B cell (primary cell): ENCODE data around the gene KCNC3. TPM values are rescaled to one million over a fixed set of nuclear protein-coding genes. Genes with fewer than 3 reads are reported as not detected.
"Not testable (repeated sequence)": the region's sequence is repeated elsewhere in the genome, so short reads cannot be mapped to it uniquely, and the experiment has no call there.

Experiments used
- ATAC-seq: fragments of 200-7000 bp; cut with Tn5 transposase; one replicate; pipeline ENCODE4 v1.10.0; 2021; ENCODE audit warnings: low read depth, mild to moderate bottlenecking, moderate number of reproducible peaks, moderate library complexity
- CTCF ChIA-PET: fragments of 350-600 bp; sonication (Branson Sonifier 250); formaldehyde crosslinking; loops from one replicate; lab custom pipeline; 2021; ENCODE audit warnings: antibody characterized with exemption, inconsistent platforms; lab: Charles Lee
- POLR2A ChIA-PET: fragments of 350-600 bp; sonication (Branson Sonifier 250); formaldehyde crosslinking; loops from one replicate; lab custom pipeline; 2021; ENCODE audit warnings: antibody characterized with exemption; lab: Charles Lee
- DNase-seq: peaks from one replicate; pipeline ENCODE4 v3.0.0; 2013
- H2AFZ ChIP-seq: 2 replicates; pipeline ENCODE4 v1.6.1; 2012; ENCODE audit warnings: mild to moderate bottlenecking, low read depth, low read length; ENCODE audit not compliant: insufficient read depth, poor library complexity, severe bottlenecking
- H3K27ac ChIP-seq, 2 donors: 1 replicate in 1 of 2; 2 replicates in 1 of 2; pipeline ENCODE4 v1.5.1; 2012 to 2013; ENCODE audit warnings: low read length in 2 of 2, mild to moderate bottlenecking in 2 of 2, moderate library complexity in 1 of 2
- H3K27me3 ChIP-seq, 4 experiments: fragments of 200-600 bp in 1 of 4; sonication (generic) in 1 of 4; replicated peaks in 1 of 4; 1 replicate in 2 of 4; 2 replicates in 2 of 4; pipeline versions ENCODE4 v1.6.1 to v1.7.0; 2013 to 2016; ENCODE audit warnings: low read length in 3 of 4, mild to moderate bottlenecking in 2 of 4, mixed read lengths in 1 of 4, moderate library complexity in 1 of 4; ENCODE audit not compliant: insufficient read depth in 4 of 4, control insufficient read depth in 3 of 4; ENCODE audit errors: control extremely low read depth in 1 of 4
- H3K36me3 ChIP-seq, 2 experiments: replicated peaks in 1 of 2; 1 replicate in 1 of 2; 2 replicates in 1 of 2; pipeline versions ENCODE4 v1.6.1 to v1.7.1; 2013; ENCODE audit warnings: low read length in 1 of 2; ENCODE audit not compliant: insufficient read depth in 2 of 2, control insufficient read depth in 1 of 2; ENCODE audit errors: control extremely low read depth in 1 of 2, extremely low read depth in 1 of 2
- H3K4me1 ChIP-seq, 2 donors: fragments of 200-600 bp in 1 of 2; sonication (generic) in 1 of 2; 1 replicate in 1 of 2; 2 replicates in 1 of 2; pipeline versions ENCODE4 v1.5.1 to v1.6.1; 2013 to 2017; ENCODE audit warnings: low read length in 2 of 2; ENCODE audit not compliant: control insufficient read depth in 2 of 2, insufficient read depth in 2 of 2
- H3K4me2 ChIP-seq: replicated peaks from 2 replicates; pipeline ENCODE3; 2012; ENCODE audit warnings: mild to moderate bottlenecking, low read depth, low read length; ENCODE audit not compliant: poor library complexity, severe bottlenecking
- H3K4me3 ChIP-seq, 5 experiments: fragments of 200-600 bp in 1 of 5; sonication (generic) in 1 of 5; 1 replicate in 3 of 5; 2 replicates in 2 of 5; pipeline versions ENCODE4 v1.5.1 to v1.7.0; 2011 to 2016; ENCODE audit warnings: low read length in 4 of 5, mild to moderate bottlenecking in 4 of 5, low read depth in 2 of 5, control low read depth in 1 of 5, moderate library complexity in 1 of 5; ENCODE audit not compliant: insufficient read depth in 1 of 5; ENCODE audit errors: control extremely low read depth in 1 of 5, extremely low read depth in 1 of 5
- H3K79me2 ChIP-seq: fragments of 200-600 bp; sonication (generic); one replicate; pipeline ENCODE4 v1.6.0; 2016; ENCODE audit warnings: low read length; ENCODE audit not compliant: control insufficient read depth, insufficient read depth
- H3K9ac ChIP-seq: fragments of 200-600 bp; sonication (generic); 2 replicates; pipeline ENCODE4 v1.6.1; 2017; ENCODE audit warnings: mild to moderate bottlenecking, low read length, moderate library complexity
- H3K9me3 ChIP-seq, 3 donors: one replicate each; pipeline versions ENCODE4 v1.6.1 to v1.7.1; 2013; ENCODE audit warnings: low read length in 2 of 3; ENCODE audit not compliant: control insufficient read depth in 2 of 3, insufficient read depth in 1 of 3; ENCODE audit errors: control extremely low read depth in 1 of 3
- H4K20me1 ChIP-seq: 2 replicates; pipeline ENCODE4 v1.6.0; 2012; ENCODE audit warnings: mild to moderate bottlenecking, low read length; ENCODE audit not compliant: insufficient read depth, control insufficient read depth, poor library complexity, severe bottlenecking
- H3K27ac Mint-ChIP-seq: one replicate; pipeline ENCODE4 v1.8.0; 2021; ENCODE audit warnings: mixed read lengths
- H3K27me3 Mint-ChIP-seq: one replicate; pipeline ENCODE4 v1.8.0; 2021; ENCODE audit warnings: mixed read lengths
- H3K4me1 Mint-ChIP-seq: one replicate; pipeline ENCODE4 v1.8.0; 2021; ENCODE audit warnings: mixed read lengths
- H3K4me3 Mint-ChIP-seq: one replicate; pipeline ENCODE4 v1.8.0; 2021; ENCODE audit warnings: mixed read lengths
- H3K9me3 Mint-ChIP-seq: one replicate; pipeline ENCODE4 v1.8.0; 2022; ENCODE audit warnings: mixed read lengths; ENCODE audit not compliant: insufficient read depth
- CTCF ChIP-seq: fragments of 200-600 bp; IDR thresholded peaks from one replicate; pipeline ENCODE4 v1.8.0; 2022; ENCODE audit warnings: antibody characterized with exemption, mild to moderate bottlenecking
- EZH2 ChIP-seq: IDR thresholded peaks from 2 replicates; pipeline ENCODE4 v1.6.1; 2012; ENCODE audit warnings: borderline replicate concordance, low read depth, mild to moderate bottlenecking, moderate library complexity, low read length; ENCODE audit not compliant: insufficient read depth, poor library complexity, severe bottlenecking
- WGBS: methylation state at CpG from one replicate; pipeline ENCODE4 v1.1.5; 2013; ENCODE audit warnings: missing lambda C conversion rate; ENCODE audit not compliant: insufficient coverage; 5-methylcytosine and 5-hydroxymethylcytosine counted together
- intact Hi-C: fragments of 100-400 bp; cut with micrococcal nuclease; formaldehyde crosslinking; loops from one replicate; pipeline ENCODE4 v1.10.0; 2022
- polyA plus RNA-seq: library from polyadenylated mRNA; depleted of rRNA; stranded (reverse); fragments of >200 nt; gene quantifications from 2 replicates; pipeline ENCODE4 v1.2.3, GENCODE V29; 2012
- total RNA-seq, 2 donors: library from RNA; stranded (reverse); fragments of 120-200 nt in 1 of 2; gene quantifications; 1 replicate in 1 of 2; 2 replicates in 1 of 2; pipeline versions ENCODE4 v1.2.3 to v1.2.4, GENCODE V29; 2013 to 2022

Gene KCNC3
- total and polyA plus RNA-seq, 2 donors (not counting 1 experiment from before 2014, with no cell fraction given) = 12.3 to 23.0 TPM

- peak overlapping the region; percentile 98 for H3K27ac Mint-ChIP-seq
- peak overlapping the region; percentile 87 for H2AFZ ChIP-seq
- ATAC-seq (no peak), DNase-seq (no peak)
- ChIA-PET CTCF (interaction anchor here (0.7 to 6.6 kb wide), 30 partner anchors 10 to 566 kb away, joined by 3 to 76 read pairs (median 6); partner anchors contain the start of genes JOSD2, KCNC3, NAPSA and SPIB), POLR2A (interaction anchor here (1.0 to 2.8 kb wide), 11 partner anchors 9 to 104 kb away, joined by 3 to 33 read pairs (median 8); partner anchors contain the start of genes KCNC3, NR1H2 and SPIB)
- peaks cover 37% of the 10 kb centered on the region for H3K4me1 Mint-ChIP-seq
- WGBS = 0% methylated on average over 4 of the region's 13 CpGs
- H4K20me1 ChIP-seq = no peaks in the 10 kb centered on the region
- no peaks in the 10 kb centered on the region for H3K27me3 Mint-ChIP-seq
- H3K4me1 ChIP-seq = peaks cover 13 to 33% of the 10 kb centered on the region in 2 donors
- intact Hi-C loops = loop anchor here (1.0 to 5.0 kb wide), 12 partner anchors 9 to 541 kb away; partner anchors contain the start of genes JOSD2, MYBPC2, NR1H2 and POLD1
- H3K27me3 ChIP-seq = no peaks in the 10 kb centered on the region
- no peaks in the 10 kb centered on the region for H3K9me3 Mint-ChIP-seq
- H3K4me3 Mint-ChIP-seq = peak overlapping the region; percentile 94
- peaks cover 19% of the 10 kb centered on the region for H3K79me2 ChIP-seq
- peak overlapping the region; percentile 99 for H3K4me2 ChIP-seq
- H3K27ac ChIP-seq = peak overlapping the region; percentile 95 to 99
- TF ChIP-seq EZH2 (no peak), CTCF (no peak)
- H3K4me3 ChIP-seq = peak overlapping the region in 4 of 5 experiments; percentile 64 to 99 (median 79)
- H3K9me3 ChIP-seq = peaks cover 0 to 6% (median 0%) of the 10 kb centered on the region in 3 donors
- H3K36me3 ChIP-seq = no peaks in the 10 kb centered on the region
- H3K9ac ChIP-seq = peak overlapping the region; percentile 99
Observed at GRCh38 chr19:50356691-50357177, 27.6 kb upstream of the KCNC3 start.

GRCh38 chr19:50353487-50353880 is 24.3 kb upstream of the KCNC3 start:
- intact Hi-C loops, H3K4me2 ChIP-seq, H3K36me3 ChIP-seq, H3K9me3 ChIP-seq, H3K4me3 ChIP-seq, H3K9ac ChIP-seq, H3K27me3 ChIP-seq, H3K27me3 Mint-ChIP-seq, ATAC-seq, H3K9me3 Mint-ChIP-seq, H2AFZ ChIP-seq, H3K4me3 Mint-ChIP-seq, DNase-seq, H4K20me1 ChIP-seq, H3K27ac Mint-ChIP-seq, POLR2A ChIA-PET, H3K27ac ChIP-seq: not testable (repeated sequence)
- CTCF ChIA-PET = interaction anchor here (0.7 to 4.5 kb wide), 5 partner anchors 11 to 568 kb away, joined by 3 to 20 read pairs (median 4); partner anchors contain the start of gene KCNC3
- Histone ChIP-seq H3K4me1 (peaks cover 29 to 47% of the 10 kb centered on the region in 2 donors), H3K79me2 (peaks cover 30% of the 10 kb centered on the region)
- WGBS = 98% methylated on average over 7 of the region's 7 CpGs
- H3K4me1 Mint-ChIP-seq = peaks cover 39% of the 10 kb centered on the region
